Measurements from ENCODE around the gene OTOP2. TPM values are rescaled to one million over a fixed set of nuclear protein-coding genes. Genes with fewer than 3 reads are reported as not detected.

The OTOP2 gene
- total and polyA plus RNA-seq, 2 of the 4 experiments (the other 2 are of a cell fraction), result not detected

DNA sequence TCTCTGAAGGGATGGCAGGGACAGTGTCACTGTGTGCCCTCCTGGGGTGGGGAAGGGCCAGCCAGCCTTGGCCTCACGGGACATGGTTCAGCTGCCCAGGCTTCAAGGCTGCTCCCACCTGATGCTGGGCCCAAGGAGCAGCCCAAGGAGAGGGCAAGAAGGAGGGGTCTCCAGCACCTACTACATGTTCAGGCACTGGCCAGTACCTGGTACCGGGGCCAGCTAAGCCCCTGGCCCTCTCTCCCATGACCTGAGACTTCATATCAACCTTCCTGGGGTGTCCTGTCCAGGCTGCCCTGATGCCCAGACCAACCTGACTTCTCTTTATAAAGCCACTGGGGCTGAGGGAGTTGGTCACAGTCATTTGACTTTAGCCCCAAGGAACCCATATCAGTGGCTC, 2.3 kb upstream of the OTOP2 start:
- WGBS, 2 experiments (ENCODE audit: extremely low coverage in 2 of 2, insufficient read length in 1 of 2), result 76% methylated on average over 2 of the region's 2 CpGs; no CpG with 5 or more reads in 1 of the 2 experiments
- intact Hi-C loops (cut with micrococcal nuclease), result no loop called here
- Histone ChIP-seq H3K56ac (ENCODE audit: extremely low read depth, insufficient read depth, low read length) (no peak overlapping the region), H3K27ac (ENCODE audit: insufficient read depth, low read length) (no peak overlapping the region), H3K4me3 (ENCODE audit: insufficient read depth, low read depth, low read length) (no peak overlapping the region), H3K4me1 (ENCODE audit: control insufficient read depth, insufficient read depth, low read length) (no peaks in the 10 kb centered on the region), H3K23ac (ENCODE audit: low read depth, low read length) (no peak overlapping the region), H2BK20ac (ENCODE audit: low read depth, low read length) (no peak overlapping the region), H3K79me1 (ENCODE audit: low read depth in 1 of 2, low read length in 2 of 2) (no peaks in the 10 kb centered on the region), H4K8ac (ENCODE audit: low read depth in 2 of 2, low read length in 2 of 2) (no peak overlapping the region), H3K18ac (ENCODE audit: low read depth, low read length) (no peak overlapping the region), H2BK120ac (ENCODE audit: low read depth, low read length) (no peak overlapping the region), H3K14ac (replicated peaks; ENCODE audit: low read depth, low read length) (no peak overlapping the region), H3K4ac (ENCODE audit: low read depth, low read length) (no peak overlapping the region), H3K9ac (ENCODE audit: low read depth, low read length) (no peak overlapping the region), H2BK5ac (ENCODE audit: low read depth, low read length, poor library complexity, severe bottlenecking) (no peak overlapping the region), H4K91ac (ENCODE audit: insufficient read depth, low read depth, low read length) (no peak overlapping the region), H3K9me3 (ENCODE audit: control insufficient read depth, insufficient read depth, low read length) (no peaks in the 10 kb centered on the region), H4K5ac (ENCODE audit: low read depth, low read length) (no peak overlapping the region), H3K9me1 (ENCODE audit: insufficient read depth, low read length) (no peaks in the 10 kb centered on the region), H2BK15ac (ENCODE audit: low read depth, low read length) (no peak overlapping the region), H3K27me3 (ENCODE audit: control insufficient read depth, insufficient read depth, low read length) (peaks cover 78% of the 10 kb centered on the region), H3K4me2 (ENCODE audit: low read depth, low read length) (no peak overlapping the region), H4K20me1 (ENCODE audit: insufficient read depth, low read length) (no peaks in the 10 kb centered on the region), H2AK9ac (replicated peaks; ENCODE audit: low read depth, low read length, poor library complexity) (no peak overlapping the region), H3K36me3 (ENCODE audit: control insufficient read depth, insufficient read depth, low read length) (no peaks in the 10 kb centered on the region), H2AFZ (replicated peaks; ENCODE audit: low read length, poor library complexity) (no peak overlapping the region), H2AK5ac (ENCODE audit: low read depth, low read length) (no peak overlapping the region)
- ChIA-PET POLR2A (ENCODE audit: unreplicated experiment) (no interaction called here), CTCF (no interaction called here)
- in situ Hi-C loops (cut with MboI; ENCODE audit: low sequenced_read_pairs), result no loop called here
- dilution Hi-C loops (cut with HindIII; ENCODE audit: low sequenced_read_pairs, unreplicated experiment), result no loop called here
- no TSS peak for BruUV-seq (replicated peaks)
- TF ChIP-seq BHLHE40 (IDR thresholded peaks at IDR 0.05; ENCODE audit: low read depth, low read length), result no peak
- ATAC-seq (ENCODE audit: low read depth) (no peak), DNase-seq (no peak)

All from IMR-90 (cell line).